A673 (cell line): Measurements from ENCODE around the gene FGGY. TPM values are rescaled to one million over a fixed set of nuclear protein-coding genes. Genes with fewer than 3 reads are reported as not detected.

Experiments
- BruUV-seq: library from RNA; stranded (reverse); fragments of 400-500 nt; replicated peaks from 2 replicates; lab custom pipeline; 2021; lab: Mats Ljungman, UMichigan
- CTCF ChIA-PET: fragments of 300-600 bp; sonication (Branson Sonifier 250); formaldehyde crosslinking; loops from one replicate; lab custom pipeline; 2022; ENCODE audit warnings: antibody characterized with exemption; lab: Charles Lee
- POLR2A ChIA-PET: fragments of 300-600 bp; sonication (Branson Sonifier 250); formaldehyde crosslinking; loops from one replicate; lab custom pipeline; 2022; ENCODE audit warnings: antibody characterized with exemption; ENCODE audit not compliant: low non-redundant PET; lab: Charles Lee
- DNase-seq: peaks from one replicate; pipeline ENCODE4 v3.0.0-alpha.2; 2015; ENCODE audit warnings: low spot score
- H3K27ac ChIP-seq: fragments of 200-600 bp; sonication (generic); 2 replicates; pipeline ENCODE4 v1.5.1; 2016; ENCODE audit warnings: mixed run types, low read depth, mild to moderate bottlenecking, mixed read lengths, antibody characterized with exemption, low read length; ENCODE audit not compliant: poor library complexity, severe bottlenecking
- H3K27me3 ChIP-seq: fragments of 200-600 bp; sonication (generic); replicated peaks from 2 replicates; pipeline ENCODE4 v1.6.1; 2017; ENCODE audit warnings: mixed run types, low read depth, mild to moderate bottlenecking, mixed read lengths, antibody characterized with exemption, low read length; ENCODE audit not compliant: insufficient read depth, poor library complexity
- H3K36me3 ChIP-seq: fragments of 200-600 bp; sonication (generic); 2 replicates; pipeline ENCODE4 v1.6.1; 2016; ENCODE audit warnings: mixed run types, mild to moderate bottlenecking, mixed read lengths, antibody characterized with exemption, low read length; ENCODE audit not compliant: insufficient read depth, poor library complexity, severe bottlenecking
- H3K4me1 ChIP-seq: fragments of 200-600 bp; sonication (generic); 2 replicates; pipeline ENCODE4 v1.6.1; 2017; ENCODE audit warnings: mixed run types, mild to moderate bottlenecking, mixed read lengths, antibody characterized with exemption, low read length; ENCODE audit not compliant: insufficient read depth, poor library complexity, severe bottlenecking
- H3K4me3 ChIP-seq: fragments of 200-600 bp; sonication (generic); 2 replicates; pipeline ENCODE4 v1.5.1; 2016; ENCODE audit warnings: low read depth, mixed run types, mild to moderate bottlenecking, mixed read lengths, low read length; ENCODE audit not compliant: poor library complexity, severe bottlenecking
- H3K9me3 ChIP-seq: fragments of 200-600 bp; sonication (generic); 2 replicates; pipeline ENCODE4 v1.6.1; 2016; ENCODE audit warnings: mixed run types, low read depth, mild to moderate bottlenecking, mixed read lengths, antibody characterized with exemption, low read length; ENCODE audit not compliant: poor library complexity, severe bottlenecking
- CTCF ChIP-seq: fragments of 300-800, 200-600 bp; sonication (generic); conservative IDR thresholded peaks from 2 replicates; pipeline ENCODE4 v1.5.1; 2017; ENCODE audit warnings: low read depth, mild to moderate bottlenecking, antibody characterized with exemption, low read length, moderate library complexity, mixed read lengths
- EZH2 ChIP-seq: fragments of 200-600 bp; sonication (generic); IDR thresholded peaks from 2 replicates; pipeline ENCODE4 v1.6.1; 2017; ENCODE audit warnings: borderline replicate concordance, low read depth, mild to moderate bottlenecking, mixed read lengths, antibody characterized with exemption, low read length; ENCODE audit not compliant: poor library complexity, severe bottlenecking
- intact Hi-C: fragments of 100-400 bp; cut with micrococcal nuclease; formaldehyde crosslinking; loops from one replicate; pipeline ENCODE4 v1.10.0; 2022; ENCODE audit not compliant: unreplicated experiment
- total RNA-seq: library from RNA; stranded (reverse); gene quantifications from 2 replicates; pipeline ENCODE4 v1.2.3, GENCODE V29; 2021

The FGGY gene
- total RNA-seq, 1 experiment from 2014 or later = 2.6 TPM

GRCh38 chr1:59317343-59317742, 20.4 kb downstream of the FGGY start:
- TF ChIP-seq EZH2 = no peak
- no peaks in the 10 kb centered on the region for H3K36me3 ChIP-seq
- no peak overlapping the region for H3K4me3 ChIP-seq
- H3K27me3 ChIP-seq = peaks cover 19% of the 10 kb centered on the region
- no peak for DNase-seq
- no peaks in the 10 kb centered on the region for H3K9me3 ChIP-seq
- intact Hi-C loops = no loop called here
- no peak overlapping the region for H3K27ac ChIP-seq
- CTCF ChIA-PET = no interaction called here
- no TSS peak for BruUV-seq
- POLR2A ChIA-PET = no interaction called here
- H3K4me1 ChIP-seq = no peaks in the 10 kb centered on the region

GRCh38 chr1:59317780-59318179, 20.9 kb downstream of the FGGY start:
- Histone ChIP-seq H3K36me3 (no peaks in the 10 kb centered on the region), H3K9me3 (no peaks in the 10 kb centered on the region), H3K27me3 (peaks cover 19% of the 10 kb centered on the region), H3K27ac (no peak overlapping the region), H3K4me1 (no peaks in the 10 kb centered on the region), H3K4me3 (no peak overlapping the region)
- intact Hi-C loops = no loop called here
- no TSS peak for BruUV-seq
- TF ChIP-seq EZH2 (no peak), CTCF (no peak)
- ChIA-PET CTCF (no interaction called here), POLR2A (no interaction called here)
- DNase-seq = no peak

GRCh38 chr1:59318271-59318860, 21.5 kb downstream of the FGGY start:
- Histone ChIP-seq H3K27me3 (peaks cover 19% of the 10 kb centered on the region), H3K9me3 (no peaks in the 10 kb centered on the region), H3K36me3 (no peaks in the 10 kb centered on the region), H3K4me1 (no peaks in the 10 kb centered on the region), H3K4me3 (no peak overlapping the region), H3K27ac (no peak overlapping the region)
- intact Hi-C loops = no loop called here
- no peak for DNase-seq
- TF ChIP-seq CTCF (no peak), EZH2 (no peak)
- ChIA-PET POLR2A (no interaction called here), CTCF (no interaction called here)
- no TSS peak for BruUV-seq

- no peak for DNase-seq
- no peak for TF ChIP-seq EZH2
- TF ChIP-seq CTCF = no peak
- no peak overlapping the region for H3K4me3 ChIP-seq
- H3K27ac ChIP-seq = no peak overlapping the region
- H3K4me1 ChIP-seq = no peaks in the 10 kb centered on the region
- H3K27me3 ChIP-seq = no peaks in the 10 kb centered on the region
- no peaks in the 10 kb centered on the region for H3K36me3 ChIP-seq
- CTCF ChIA-PET = no interaction called here
- POLR2A ChIA-PET = no interaction called here
- H3K9me3 ChIP-seq = no peaks in the 10 kb centered on the region
- no TSS peak for BruUV-seq
- intact Hi-C loops = no loop called here
Observed at GRCh38 chr1:59322394-59322793, 25.5 kb downstream of the FGGY start.
